HEK293T (cell line): ENCODE data around the gene SAA1.

Experiments used
- CTCF ChIA-PET: fragments of 350-600 bp; formaldehyde crosslinking; extraction: SDS; loops from one replicate; lab custom pipeline; 2021; ENCODE audit warnings: antibody characterized with exemption, inconsistent platforms; lab: Yijun Ruan, JAX
- POLR2A ChIA-PET: fragments of 350-600 bp; formaldehyde crosslinking; extraction: SDS; loops from one replicate; lab custom pipeline; 2020; ENCODE audit warnings: antibody characterized with exemption, inconsistent platforms; lab: Yijun Ruan, JAX
- DNase-seq: peaks from one replicate; pipeline ENCODE4 v3.0.0; 2012; ENCODE audit warnings: mixed read lengths; ENCODE audit errors: extremely low spot score
- ARNT ChIP-seq: fragments of 450-650 bp; IDR thresholded peaks from 2 replicates; pipeline ENCODE4 v1.6.1; 2017; ENCODE audit warnings: mild to moderate bottlenecking
- BHLHE40 ChIP-seq: fragments of 450-650 bp; IDR thresholded peaks from 2 replicates; pipeline ENCODE4 v1.6.1; 2016; ENCODE audit warnings: mild to moderate bottlenecking, moderate library complexity, borderline replicate concordance
- CTBP1 ChIP-seq: fragments of 450-650 bp; IDR thresholded peaks from 2 replicates; pipeline ENCODE4 v1.6.1; 2016; ENCODE audit warnings: borderline replicate concordance
- ELF4 ChIP-seq: fragments of 450-650 bp; IDR thresholded peaks from 2 replicates; pipeline ENCODE4 v1.6.1; 2017; ENCODE audit warnings: antibody characterized with exemption
- FOXA1 ChIP-seq: fragments of 450-650 bp; IDR thresholded peaks from 2 replicates; pipeline ENCODE4 v1.6.1; 2016; ENCODE audit warnings: mild to moderate bottlenecking
- FOXK2 ChIP-seq: fragments of 450-650 bp; IDR thresholded peaks from 2 replicates; pipeline ENCODE4 v1.6.1; 2016; ENCODE audit warnings: mild to moderate bottlenecking
- FOXM1 ChIP-seq: fragments of 450-650 bp; IDR thresholded peaks from 2 replicates; pipeline ENCODE4 v1.6.1; 2017; ENCODE audit warnings: mild to moderate bottlenecking, borderline replicate concordance
- HDGF ChIP-seq: fragments of 450-650 bp; IDR thresholded peaks from 2 replicates; pipeline ENCODE4 v1.6.1; 2017; ENCODE audit warnings: antibody characterized with exemption, borderline replicate concordance
- L3MBTL2 ChIP-seq: fragments of 450-650 bp; conservative IDR thresholded peaks from 2 replicates; pipeline ENCODE4 v1.6.1; 2016; ENCODE audit warnings: mild to moderate bottlenecking
- LEF1 ChIP-seq: fragments of 450-650 bp; IDR thresholded peaks from 2 replicates; pipeline ENCODE4 v1.6.1; 2017; ENCODE audit warnings: mild to moderate bottlenecking, borderline replicate concordance
- NFRKB ChIP-seq: fragments of 450-650 bp; IDR thresholded peaks from 2 replicates; pipeline ENCODE4 v1.6.1; 2016; ENCODE audit warnings: mild to moderate bottlenecking, moderate library complexity
- PKNOX1 ChIP-seq: fragments of 450-650 bp; IDR thresholded peaks from 2 replicates; pipeline ENCODE4 v1.6.1; 2016
- SP1 ChIP-seq: fragments of 450-650 bp; IDR thresholded peaks from 2 replicates; pipeline ENCODE4 v1.6.1; 2017
- SUZ12 ChIP-seq: fragments of 450-650 bp; IDR thresholded peaks from 2 replicates; pipeline ENCODE4 v1.6.1; 2016; ENCODE audit warnings: mild to moderate bottlenecking
- TARDBP ChIP-seq: fragments of 450-650 bp; IDR thresholded peaks from 2 replicates; pipeline ENCODE4 v1.6.1; 2016
- ZNF384 ChIP-seq: fragments of 450-650 bp; IDR thresholded peaks from 2 replicates; pipeline ENCODE4 v1.6.1; 2016

Gene SAA1

GRCh38 chr11:18229501-18229900 lies 36.6 kb upstream of the SAA1 start:
- TF ChIP-seq BHLHE40 (no peak), FOXA1 (no peak), L3MBTL2 (no peak), FOXK2 (no peak), ARNT (no peak), ELF4 (no peak), SP1 (no peak), PKNOX1 (no peak), CTBP1 (no peak), HDGF (no peak)
- ChIA-PET CTCF (no interaction called here), POLR2A (no interaction called here)
- DNase-seq: no peak

- POLR2A ChIA-PET: no interaction called here
- CTCF ChIA-PET: interaction anchor here (1.3 kb wide), 1 partner anchor 27 kb away, joined by 4 read pairs; no protein-coding TSS in a partner anchor
- no peak for TF ChIP-seq ARNT
- no peak for TF ChIP-seq ELF4
- TF ChIP-seq L3MBTL2: no peak
- no peak for TF ChIP-seq HDGF
- no peak for DNase-seq
Observed at GRCh38 chr11:18230859-18231258, 35.2 kb upstream of the SAA1 start.

GRCh38 chr11:18233912-18234311 lies 32.2 kb upstream of the SAA1 start:
- no peak for TF ChIP-seq ELF4
- TF ChIP-seq TARDBP: no peak
- TF ChIP-seq NFRKB: no peak
- TF ChIP-seq SUZ12: no peak
- no peak for TF ChIP-seq LEF1
- no peak for TF ChIP-seq CTBP1
- no peak for TF ChIP-seq SP1
- no peak for TF ChIP-seq ZNF384
- no peak for TF ChIP-seq ARNT
- CTCF ChIA-PET: interaction anchor here (0.6 kb wide), 1 partner anchor 488 kb away, joined by 4 read pairs; no protein-coding TSS in a partner anchor
- POLR2A ChIA-PET: no interaction called here
- no peak for DNase-seq

GRCh38 chr11:18235394-18236334 lies 30.4 kb upstream of the SAA1 start:
- POLR2A ChIA-PET: no interaction called here
- TF ChIP-seq NFRKB (no peak), ARNT (no peak)
- CTCF ChIA-PET: interaction anchor here (0.5 to 1.3 kb wide), 3 partner anchors 8 to 1292 kb away, joined by 3 to 5 read pairs (median 4); no protein-coding TSS in a partner anchor
- DNase-seq: no peak

- ChIA-PET POLR2A (no interaction called here), CTCF (interaction anchor here (0.7 kb wide), 1 partner anchor 33 kb away, joined by 3 read pairs; no protein-coding TSS in a partner anchor)
- no peak for DNase-seq
- TF ChIP-seq ZNF384: no peak
- TF ChIP-seq SUZ12: no peak
Observed at GRCh38 chr11:18236664-18237356, 29.3 kb upstream of the SAA1 start, which contains the start of gene SAA4. Gene SAA4 (minus strand): TSS chr11:18236802. CDS start chr11:18235926, 876 bp downstream.

GRCh38 chr11:18239655-18240054 lies 26.4 kb upstream of the SAA1 start:
- CTCF ChIA-PET: no interaction called here
- no peak for TF ChIP-seq NFRKB
- no peak for TF ChIP-seq FOXA1
- no peak for TF ChIP-seq HDGF
- TF ChIP-seq ZNF384: no peak
- TF ChIP-seq SP1: no peak
- no peak for TF ChIP-seq ARNT
- TF ChIP-seq LEF1: no peak
- no peak for TF ChIP-seq FOXM1
- no peak for TF ChIP-seq SUZ12
- no peak for TF ChIP-seq BHLHE40
- TF ChIP-seq FOXK2: no peak
- DNase-seq: no peak
- POLR2A ChIA-PET: no interaction called here

- ChIA-PET POLR2A (interaction anchor here (0.7 to 1.1 kb wide), 3 partner anchors 150 to 168 kb away, joined by 3 to 5 read pairs (median 3); partner anchors contain the start of genes LDHA and LDHC), CTCF (interaction anchor here (0.6 to 1.2 kb wide), 4 partner anchors 9 to 514 kb away, joined by 3 to 17 read pairs (median 3); no protein-coding TSS in a partner anchor)
- TF ChIP-seq BHLHE40 (no peak), FOXM1 (no peak), SUZ12 (no peak), FOXK2 (no peak), TARDBP (no peak), LEF1 (no peak), PKNOX1 (no peak), FOXA1 (no peak)
- DNase-seq: peak; percentile 71
Observed at GRCh38 chr11:18243783-18244362, 22.2 kb upstream of the SAA1 start.
